BLaER1 (cell line): Measurements from ENCODE around the gene TRIM41.

ENCODE experiments used
- H3K27ac ChIP-seq: shearing (Covaris generic); formaldehyde crosslinking; 2 replicates; pipeline ENCODE4 v1.8.1; 2022
- H3K27me3 ChIP-seq: shearing (Covaris generic); formaldehyde crosslinking; 2 replicates; pipeline ENCODE4 v1.8.1; 2022
- H3K36me3 ChIP-seq: shearing (Covaris generic); formaldehyde crosslinking; 2 replicates; pipeline ENCODE4 v1.8.1; 2022
- H3K4me1 ChIP-seq: shearing (Covaris generic); formaldehyde crosslinking; 2 replicates; pipeline ENCODE4 v1.8.1; 2022
- H3K4me2 ChIP-seq: shearing (Covaris generic); formaldehyde crosslinking; 2 replicates; pipeline ENCODE4 v1.8.1; 2022
- H3K4me3 ChIP-seq: shearing (Covaris generic); formaldehyde crosslinking; 2 replicates; pipeline ENCODE4 v1.8.1; 2022
- H3K9ac ChIP-seq: shearing (Covaris generic); formaldehyde crosslinking; 2 replicates; pipeline ENCODE4 v1.8.1; 2022
- H3K9me3 ChIP-seq: shearing (Covaris generic); formaldehyde crosslinking; 2 replicates; pipeline ENCODE4 v1.8.1; 2022
- H4K20me1 ChIP-seq: shearing (Covaris generic); formaldehyde crosslinking; 2 replicates; pipeline ENCODE4 v1.8.1; 2022
- Cebpa-rat ChIP-seq: shearing (Covaris generic); IDR thresholded peaks from 2 replicates; pipeline ENCODE4 v1.8.1; 2022

Gene TRIM41

GRCh38 chr5:181220178-181220515 lies 2.9 kb upstream of the TRIM41 start:
- Histone ChIP-seq H4K20me1 (no peaks in the 10 kb centered on the region), H3K4me3 (no peak overlapping the region), H3K27me3 (peaks cover 23% of the 10 kb centered on the region), H3K9me3 (no peaks in the 10 kb centered on the region), H3K27ac (no peak overlapping the region), H3K4me1 (peaks cover 51% of the 10 kb centered on the region), H3K4me2 (no peak overlapping the region), H3K36me3 (no peaks in the 10 kb centered on the region), H3K9ac (no peak overlapping the region)
- TF ChIP-seq Cebpa-rat = no peak

GRCh38 chr5:181221105-181221791 lies 1.8 kb upstream of the TRIM41 start:
- TF ChIP-seq Cebpa-rat = no peak
- Histone ChIP-seq H3K27me3 (peaks cover 18% of the 10 kb centered on the region), H4K20me1 (no peaks in the 10 kb centered on the region), H3K4me1 (peaks cover 57% of the 10 kb centered on the region), H3K36me3 (no peaks in the 10 kb centered on the region; the same call in 1 of the 2 replicates), H3K4me3 (peak overlapping the region; percentile 79; the same call in 1 of the 2 replicates), H3K9me3 (no peaks in the 10 kb centered on the region), H3K9ac (no peak overlapping the region), H3K27ac (peak overlapping the region; percentile 98; the same call in 1 of the 2 replicates), H3K4me2 (peak overlapping the region; percentile 83)

GRCh38 chr5:181221792-181222629 lies 1.1 kb upstream of the TRIM41 start:
- H3K4me2 ChIP-seq = peak overlapping the region; percentile 83
- peak overlapping the region; percentile 79 for H3K4me3 ChIP-seq
- no peaks in the 10 kb centered on the region for H3K9me3 ChIP-seq
- H4K20me1 ChIP-seq = no peaks in the 10 kb centered on the region
- no peak for TF ChIP-seq Cebpa-rat
- H3K36me3 ChIP-seq = peaks cover 6% of the 10 kb centered on the region
- H3K9ac ChIP-seq = peak overlapping the region; percentile 94
- peak overlapping the region; percentile 98 for H3K27ac ChIP-seq
- H3K4me1 ChIP-seq = peaks cover 57% of the 10 kb centered on the region
- H3K27me3 ChIP-seq = peaks cover 11% of the 10 kb centered on the region; the same call in 1 of the 2 replicates

GRCh38 chr5:181222630-181223057 lies 437 bp upstream of the TRIM41 start:
- Histone ChIP-seq H3K9ac (peak overlapping the region; percentile 94), H3K4me3 (peak overlapping the region; percentile 79), H3K36me3 (peaks cover 12% of the 10 kb centered on the region), H3K27me3 (peaks cover 4% of the 10 kb centered on the region; the same call in 1 of the 2 replicates), H3K4me2 (peak overlapping the region; percentile 83), H3K27ac (peak overlapping the region; percentile 98), H4K20me1 (no peaks in the 10 kb centered on the region), H3K4me1 (peaks cover 51% of the 10 kb centered on the region), H3K9me3 (no peaks in the 10 kb centered on the region)
- TF ChIP-seq Cebpa-rat = no peak

- no peaks in the 10 kb centered on the region for H3K9me3 ChIP-seq
- peak overlapping the region; percentile 83 for H3K4me2 ChIP-seq
- H3K27ac ChIP-seq = peak overlapping the region; percentile 98
- peaks cover 22% of the 10 kb centered on the region for H3K36me3 ChIP-seq
- TF ChIP-seq Cebpa-rat = no peak
- peak overlapping the region; percentile 79 for H3K4me3 ChIP-seq
- H3K27me3 ChIP-seq = no peaks in the 10 kb centered on the region
- H3K9ac ChIP-seq = peak overlapping the region; percentile 94
- H3K4me1 ChIP-seq = peaks cover 47% of the 10 kb centered on the region
- no peaks in the 10 kb centered on the region for H4K20me1 ChIP-seq
Observed at GRCh38 chr5:181223729-181224389, 778 bp downstream of the TRIM41 start.

- Histone ChIP-seq H3K27ac (peak overlapping the region; percentile 98), H3K27me3 (no peaks in the 10 kb centered on the region), H4K20me1 (no peaks in the 10 kb centered on the region), H3K9ac (peak overlapping the region; percentile 94), H3K9me3 (no peaks in the 10 kb centered on the region), H3K4me3 (peak overlapping the region; percentile 79), H3K4me1 (peaks cover 54% of the 10 kb centered on the region), H3K36me3 (peaks cover 22% of the 10 kb centered on the region), H3K4me2 (peak overlapping the region; percentile 83)
- TF ChIP-seq Cebpa-rat = no peak
Observed at GRCh38 chr5:181224390-181225229, 1.5 kb downstream of the TRIM41 start.

- peaks cover 66% of the 10 kb centered on the region for H3K36me3 ChIP-seq
Observed at GRCh38 chr5:181229996-181230395, 6.9 kb downstream of the TRIM41 start.

GRCh38 chr5:181230551-181230950 lies 7.5 kb downstream of the TRIM41 start:
- H3K9ac ChIP-seq = peak overlapping the region; percentile 59
- peak overlapping the region; percentile 75 for H3K4me2 ChIP-seq
- no peaks in the 10 kb centered on the region for H3K9me3 ChIP-seq
- peaks cover 31% of the 10 kb centered on the region for H4K20me1 ChIP-seq
- TF ChIP-seq Cebpa-rat = no peak
- H3K4me3 ChIP-seq = no peak overlapping the region; the same call in 1 of the 2 replicates
- H3K4me1 ChIP-seq = peaks cover 66% of the 10 kb centered on the region
- H3K27me3 ChIP-seq = no peaks in the 10 kb centered on the region
- H3K27ac ChIP-seq = peak overlapping the region; percentile 71
- H3K36me3 ChIP-seq = peaks cover 71% of the 10 kb centered on the region

More at GRCh38 chr5:181229996-181230395, 6.9 kb downstream of the TRIM41 start:
- peaks cover 25% of the 10 kb centered on the region for H4K20me1 ChIP-seq
- H3K4me3 ChIP-seq = no peak overlapping the region; the same call in 1 of the 2 replicates
- peak overlapping the region; percentile 75 for H3K4me2 ChIP-seq
- H3K9me3 ChIP-seq = no peaks in the 10 kb centered on the region
- H3K27ac ChIP-seq = peak overlapping the region; percentile 71
- TF ChIP-seq Cebpa-rat = no peak
- H3K4me1 ChIP-seq = peaks cover 71% of the 10 kb centered on the region
- H3K27me3 ChIP-seq = no peaks in the 10 kb centered on the region
- peak overlapping the region; percentile 59 for H3K9ac ChIP-seq

GRCh38 chr5:181231432-181231831 lies 8.4 kb downstream of the TRIM41 start:
- H3K27me3 ChIP-seq = no peaks in the 10 kb centered on the region
- no peak for TF ChIP-seq Cebpa-rat
- H3K36me3 ChIP-seq = peaks cover 79% of the 10 kb centered on the region
- peak overlapping the region; percentile 59; the same call in 1 of the 2 replicates for H3K9ac ChIP-seq
- H4K20me1 ChIP-seq = peaks cover 40% of the 10 kb centered on the region
- H3K4me2 ChIP-seq = peak overlapping the region; percentile 75
- H3K4me1 ChIP-seq = peaks cover 57% of the 10 kb centered on the region
- no peak overlapping the region for H3K4me3 ChIP-seq
- H3K9me3 ChIP-seq = no peaks in the 10 kb centered on the region
- peak overlapping the region; percentile 71 for H3K27ac ChIP-seq
